Suppressor macrophage treated with lipopolysaccharide for 4 hours (primary cell): ENCODE results near the gene ARHGEF2.

Experiments
- DNase-seq: peaks from one replicate; pipeline ENCODE4 v3.0.0-alpha.2; 2020

ARHGEF2 gene

GRCh38 chr1:155904261-155904660 is 74.1 kb downstream of the ARHGEF2 start:
- no peak for DNase-seq

GRCh38 chr1:155900161-155900560 is 78.2 kb downstream of the ARHGEF2 start:
- no peak for DNase-seq

- DNase-seq, result no peak
These were observed 78.7 kb downstream of the ARHGEF2 start for GRCh38 chr1:155899683-155900082.

DNA sequence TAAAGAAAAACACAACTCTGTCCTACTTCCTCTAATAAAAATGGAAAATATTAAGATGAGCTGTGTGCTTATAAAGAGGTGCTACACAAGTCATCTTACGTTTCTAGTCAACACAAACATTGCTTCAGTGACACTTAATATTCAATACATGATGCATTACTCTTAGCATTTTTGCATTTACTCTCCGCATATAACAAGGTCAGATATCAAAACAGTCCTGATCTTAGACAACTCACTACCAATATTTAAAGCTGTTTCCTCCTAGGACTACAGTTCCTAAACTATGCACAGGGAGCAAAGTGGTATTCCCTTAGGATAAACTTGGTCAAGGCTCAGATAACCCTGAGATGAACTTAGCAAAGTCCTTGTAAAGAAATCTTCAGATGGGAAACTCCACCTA is 79.5 kb downstream of the ARHGEF2 start:
- no peak for DNase-seq

DNA sequence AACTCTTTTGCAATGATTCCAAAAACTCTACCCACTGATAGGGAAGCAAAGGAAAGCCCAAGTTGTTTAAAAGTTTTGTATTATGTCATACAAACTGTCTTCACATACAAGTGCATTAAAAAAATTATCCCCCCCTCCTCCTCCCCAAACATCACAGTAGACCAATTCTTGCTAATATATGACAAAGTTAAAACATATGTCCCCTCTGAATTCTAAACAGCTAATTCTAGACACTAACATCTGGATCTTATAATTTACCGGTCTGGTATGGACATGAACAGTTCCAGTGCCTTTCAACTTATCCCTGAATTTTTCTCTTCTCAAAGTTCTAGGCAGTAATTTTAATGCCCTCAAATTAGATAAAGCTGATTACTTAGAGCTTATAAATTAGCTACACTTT is 80.6 kb downstream of the ARHGEF2 start:
- no peak for DNase-seq
